ENCODE data around the gene SLC9A5.

- TF ChIP-seq PPARA (CRISPR knock-in tag; IDR thresholded peaks at IDR 0.05; ENCODE audit: borderline replicate concordance) = no peak
- no peak for TF ChIP-seq ARNTL (CRISPR knock-in tag; IDR thresholded peaks at IDR 0.05; ENCODE audit: borderline replicate concordance, low read depth)
- TF ChIP-seq, protein P1, sequence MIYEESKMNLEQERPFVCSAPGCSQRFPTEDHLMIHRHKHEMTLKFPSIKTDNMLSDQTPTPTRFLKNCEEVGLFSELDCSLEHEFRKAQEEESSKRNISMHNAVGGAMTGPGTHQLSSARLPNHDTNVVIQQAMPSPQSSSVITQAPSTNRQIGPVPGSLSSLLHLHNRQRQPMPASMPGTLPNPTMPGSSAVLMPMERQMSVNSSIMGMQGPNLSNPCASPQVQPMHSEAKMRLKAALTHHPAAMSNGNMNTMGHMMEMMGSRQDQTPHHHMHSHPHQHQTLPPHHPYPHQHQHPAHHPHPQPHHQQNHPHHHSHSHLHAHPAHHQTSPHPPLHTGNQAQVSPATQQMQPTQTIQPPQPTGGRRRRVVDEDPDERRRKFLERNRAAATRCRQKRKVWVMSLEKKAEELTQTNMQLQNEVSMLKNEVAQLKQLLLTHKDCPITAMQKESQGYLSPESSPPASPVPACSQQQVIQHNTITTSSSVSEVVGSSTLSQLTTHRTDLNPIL (CRISPR knock-in tag; IDR thresholded peaks at IDR 0.05; ENCODE audit: low read depth) = no peak
- no peak for TF ChIP-seq PATZ1 (CRISPR knock-in tag; IDR thresholded peaks at IDR 0.05; ENCODE audit: borderline replicate concordance)
- TF ChIP-seq POU6F1 (CRISPR knock-in tag; IDR thresholded peaks at IDR 0.05; ENCODE audit: borderline replicate concordance, low read depth) = no peak
- no peak for TF ChIP-seq ZFP30 (CRISPR knock-in tag; IDR thresholded peaks at IDR 0.05)
- TF ChIP-seq ZFP3 (CRISPR knock-in tag; IDR thresholded peaks at IDR 0.05) = no peak
- no peak for TF ChIP-seq CSDC2 (CRISPR knock-in tag; IDR thresholded peaks at IDR 0.05)
These were observed 36.2 kb downstream of the SLC9A5 start for GRCh38 chr16:67284699-67285646.

Data from SK-N-SH treated with all-trans-retinoic acid at 6 μM for 48 hours (cell line).